ENCODE results near the gene SMIM44. TPM values are rescaled to one million over a fixed set of nuclear protein-coding genes. Genes with fewer than 3 reads are reported as not detected.

SMIM44 gene
- polyA plus RNA-seq, 1 donor, result 1.6 TPM

Other genes starting within 250 kb of the SMIM44 start
- 17.0 TPM for gene NFIC, start 116.9 kb downstream of the SMIM44 start, polyA plus RNA-seq
- 625 TPM for gene SMIM24, start 2.9 kb downstream of the SMIM44 start, polyA plus RNA-seq
- gene DOHH, start 17.2 kb upstream of the SMIM44 start, polyA plus RNA-seq, result 12.1 TPM
- gene FZR1, start 22.9 kb upstream of the SMIM44 start, polyA plus RNA-seq, result 42.5 TPM
- 3.2 TPM for gene TEKTIP1, start 55.7 kb upstream of the SMIM44 start, polyA plus RNA-seq
- gene MFSD12, start 74.1 kb upstream of the SMIM44 start, polyA plus RNA-seq, result 33.7 TPM
- gene HMG20B, start 89.5 kb upstream of the SMIM44 start, polyA plus RNA-seq, result 59.6 TPM
- gene GIPC3, start 102.0 kb upstream of the SMIM44 start, polyA plus RNA-seq, result 1.6 TPM
- gene TBXA2R, start 123.4 kb upstream of the SMIM44 start, polyA plus RNA-seq, result 1.3 TPM
- 17.5 TPM for gene CACTIN, start 143.3 kb upstream of the SMIM44 start, polyA plus RNA-seq
- gene PIP5K1C, start 217.0 kb upstream of the SMIM44 start, polyA plus RNA-seq, result 23.0 TPM
- 73.4 TPM for gene TJP3, start 224.9 kb upstream of the SMIM44 start, polyA plus RNA-seq